Measurements from ENCODE around the gene PIK3AP1. TPM values are rescaled to one million over a fixed set of nuclear protein-coding genes. Genes with fewer than 3 reads are reported as not detected.

Gene PIK3AP1
- total and polyA plus RNA-seq, 2 of the 8 experiments (the other 6 are each of a cell fraction or from before 2014, with no cell fraction given): 1.9 to 4.5 TPM

DNA sequence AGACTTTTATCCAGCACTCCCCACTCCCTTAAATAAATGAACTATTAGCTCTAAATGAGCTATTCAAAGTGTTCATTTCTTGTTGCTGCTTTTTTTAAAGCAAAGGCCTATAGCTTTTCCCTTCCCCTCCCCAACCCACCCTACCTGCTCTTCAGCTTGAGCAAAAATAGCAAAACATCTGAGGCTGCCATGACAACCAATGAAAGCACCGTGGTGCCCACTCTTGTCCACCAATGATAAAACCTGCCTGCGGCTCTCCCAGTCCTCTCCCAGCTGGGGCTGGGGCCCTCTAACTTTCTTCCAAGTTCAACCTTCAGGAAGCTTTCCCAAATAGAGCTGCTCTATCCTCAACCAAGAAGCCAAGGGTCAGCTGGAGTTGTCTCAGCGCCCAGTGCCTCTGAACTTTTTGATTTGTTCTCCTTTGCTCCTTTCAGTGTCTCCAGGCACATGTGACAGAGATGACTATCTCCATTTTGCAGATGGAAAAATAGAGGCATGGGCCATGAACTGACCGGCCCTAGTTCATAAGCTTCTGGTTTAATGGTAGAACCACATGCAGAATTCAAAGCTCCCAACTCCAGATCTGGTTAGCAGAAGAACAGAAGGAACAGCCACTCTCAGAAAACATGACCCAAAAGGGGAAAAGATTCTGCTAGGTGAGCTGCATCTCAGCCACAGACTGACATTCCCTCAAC is 47.7 kb downstream of the PIK3AP1 start:
- Histone ChIP-seq H3K36me3 (ENCODE audit: control insufficient read depth in 2 of 4, insufficient read depth in 4 of 4, low read length in 3 of 4) (no peaks in the 10 kb centered on the region), H3K4me2 (ENCODE audit: insufficient read depth in 1 of 2, low read depth in 2 of 2, low read length in 2 of 2) (no peak overlapping the region), H2BK5ac (ENCODE audit: low read depth, low read length) (no peak overlapping the region), H2BK15ac (ENCODE audit: low read length) (no peak overlapping the region), H4K91ac (replicated peaks; ENCODE audit: insufficient read length, low read length) (no peak overlapping the region), H3K4me1 (replicated peaks in 1 of 4; ENCODE audit: control insufficient read depth in 3 of 4, insufficient read depth in 4 of 4, low read length in 3 of 4) (no peaks in the 10 kb centered on the region), H3K79me1 (ENCODE audit: low read depth, low read length) (no peaks in the 10 kb centered on the region), H3K27ac (ENCODE audit: low read depth, low read length) (no peak overlapping the region), H2BK12ac (ENCODE audit: low read depth, low read length) (no peak overlapping the region), H2AK5ac (ENCODE audit: low read depth, low read length) (no peak overlapping the region), H3K4ac (replicated peaks; ENCODE audit: insufficient read length, low read depth, low read length) (no peak overlapping the region), H2AFZ (ENCODE audit: low read length) (no peak overlapping the region), H3K23ac (ENCODE audit: insufficient read length) (no peak overlapping the region), H3K14ac (ENCODE audit: insufficient read length) (no peak overlapping the region), H3K9ac (replicated peaks in 1 of 4; ENCODE audit: extremely low read depth in 1 of 4, low read depth in 3 of 4, low read length in 3 of 4) (no peak overlapping the region), H2BK20ac (ENCODE audit: low read length) (no peak overlapping the region), H3K56ac (replicated peaks; ENCODE audit: insufficient read length, low read depth, low read length) (no peak overlapping the region), H3K18ac (ENCODE audit: extremely low read depth, low read length) (no peak overlapping the region), H4K8ac (ENCODE audit: extremely low read depth, insufficient read depth, low read length) (no peak overlapping the region), H3K27me3 (replicated peaks in 1 of 4; ENCODE audit: control insufficient read depth in 3 of 4, extremely low read depth in 1 of 4, insufficient read depth in 3 of 4, low read length in 3 of 4) (no peaks in the 10 kb centered on the region), H4K20me1 (replicated peaks in 1 of 2; ENCODE audit: control insufficient read depth in 1 of 2, insufficient read depth in 2 of 2, low read length in 2 of 2) (no peaks in the 10 kb centered on the region), H2BK120ac (replicated peaks; ENCODE audit: low read depth, low read length) (no peak overlapping the region), H3K79me2 (ENCODE audit: control insufficient read depth in 1 of 2, insufficient read depth in 2 of 2, low read length in 2 of 2) (no peaks in the 10 kb centered on the region), H4K5ac (ENCODE audit: insufficient read length, low read depth, low read length) (no peak overlapping the region), H3K9me3 (ENCODE audit: insufficient read depth in 2 of 2, low read depth in 1 of 2, low read length in 1 of 2) (no peaks in the 10 kb centered on the region), H3K23me2 (ENCODE audit: low read depth, low read length) (no peaks in the 10 kb centered on the region; the same call in 1 of the 2 replicates), H3K4me3 (ENCODE audit: extremely low read depth in 1 of 4, insufficient read depth in 2 of 4, low read depth in 3 of 4, low read length in 4 of 4) (no peak overlapping the region)
- FAIRE-seq: no peak
- no peak for DNase-seq (ENCODE audit: low read depth in 1 of 2, low spot score in 2 of 2)
- POLR2A ChIA-PET (ENCODE audit: partially characterized antibody): no interaction called here
- WGBS, 2 experiments (ENCODE audit: extremely low coverage in 1 of 2, insufficient coverage in 1 of 2, insufficient read length in 1 of 2, insufficient replicate concordance in 2 of 2, low coverage in 1 of 2, low lambda C conversion rate in 2 of 2, missing lambda C conversion rate in 1 of 2): 84% methylated on average over 4 of the region's 4 CpGs; no CpG with 5 or more reads in 1 of the 2 experiments
- CTCF ChIA-PET (ENCODE audit: partially characterized antibody): interaction anchor here (0.9 to 5.1 kb wide), 8 partner anchors 8 to 365 kb away, joined by 3 to 20 read pairs (median 3); no protein-coding TSS in a partner anchor
- TF ChIP-seq ZNF274 (IDR thresholded peaks at IDR 0.05; ENCODE audit: borderline replicate concordance, extremely low read depth, low read length): no peak
- TF ChIP-seq CEBPB (IDR thresholded peaks at IDR 0.05; ENCODE audit: low read depth, low read length): no peak
- no peak for TF ChIP-seq CBX8 (IDR thresholded peaks at IDR 0.05; ENCODE audit: borderline replicate concordance, low read depth, low read length)
- TF ChIP-seq RNF2 (IDR thresholded peaks at IDR 0.05; ENCODE audit: borderline replicate concordance, low read depth, low read length, missing control alignments, poor library complexity, severe bottlenecking): no peak
- TF ChIP-seq, protein P1, sequence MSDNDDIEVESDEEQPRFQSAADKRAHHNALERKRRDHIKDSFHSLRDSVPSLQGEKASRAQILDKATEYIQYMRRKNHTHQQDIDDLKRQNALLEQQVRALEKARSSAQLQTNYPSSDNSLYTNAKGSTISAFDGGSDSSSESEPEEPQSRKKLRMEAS (IDR thresholded peaks at IDR 0.05): no peak
- TF ChIP-seq, protein P2, sequence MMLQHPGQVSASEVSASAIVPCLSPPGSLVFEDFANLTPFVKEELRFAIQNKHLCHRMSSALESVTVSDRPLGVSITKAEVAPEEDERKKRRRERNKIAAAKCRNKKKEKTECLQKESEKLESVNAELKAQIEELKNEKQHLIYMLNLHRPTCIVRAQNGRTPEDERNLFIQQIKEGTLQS (IDR thresholded peaks at IDR 0.05; ENCODE audit: insufficient read depth, low read depth, low read length): no peak

All from H1 (cell line).